H1 (cell line): ENCODE data around the gene UAP1. TPM values are rescaled to one million over a fixed set of nuclear protein-coding genes. Genes with fewer than 3 reads are reported as not detected.

ENCODE experiments used
- CTCF ChIA-PET: fragments of 300-600 bp; sonication (Branson Sonifier 250); formaldehyde crosslinking; loops from one replicate; lab custom pipeline; 2021; ENCODE audit not compliant: partially characterized antibody; lab: Charles Lee
- POLR2A ChIA-PET: fragments of 300-600 bp; sonication (Branson Sonifier 250); formaldehyde crosslinking; loops from one replicate; lab custom pipeline; 2021; ENCODE audit warnings: inconsistent platforms; ENCODE audit not compliant: partially characterized antibody; lab: Charles Lee
- DNase-seq, 2 experiments: peaks; one replicate each; pipeline versions ENCODE4 v3.0.0 to v3.0.0-alpha.2; 2010 to 2022; ENCODE audit warnings: low spot score in 2 of 2, low read depth in 1 of 2, mixed read lengths in 1 of 2
- FAIRE-seq: peaks from 2 replicates; lab custom pipeline; 2011; peaks lifted over from hg19 to GRCh38; lab: Jason Lieb, UNC
- H2AFZ ChIP-seq: 2 replicates; pipeline ENCODE4 v1.8.1; 2012; ENCODE audit warnings: low read length, inconsistent platforms
- H2AK5ac ChIP-seq: 2 replicates; pipeline ENCODE4 v1.6.1; 2013; ENCODE audit warnings: low read depth, low read length
- H2BK120ac ChIP-seq: replicated peaks from 2 replicates; pipeline ENCODE3; 2013; ENCODE audit warnings: low read depth, low read length, inconsistent platforms
- H2BK12ac ChIP-seq: 2 replicates; pipeline ENCODE4 v1.6.1; 2013; ENCODE audit warnings: low read depth, low read length
- H2BK15ac ChIP-seq: 2 replicates; pipeline ENCODE4 v1.6.1; 2013; ENCODE audit warnings: low read length
- H2BK20ac ChIP-seq: 2 replicates; pipeline ENCODE4 v1.6.1; 2013; ENCODE audit warnings: low read length
- H2BK5ac ChIP-seq: 2 replicates; pipeline ENCODE4 v1.6.1; 2013; ENCODE audit warnings: low read depth, low read length
- H3K14ac ChIP-seq: 2 replicates; pipeline ENCODE4 v1.6.1; 2013; ENCODE audit warnings: inconsistent platforms; ENCODE audit not compliant: insufficient read length
- H3K18ac ChIP-seq: 2 replicates; pipeline ENCODE4 v1.6.1; 2013; ENCODE audit warnings: low read length; ENCODE audit errors: extremely low read depth
- H3K23ac ChIP-seq: 2 replicates; pipeline ENCODE4 v1.6.1; 2013; ENCODE audit warnings: inconsistent platforms; ENCODE audit not compliant: insufficient read length
- H3K23me2 ChIP-seq: 2 replicates; pipeline ENCODE4 v1.6.1; 2013; ENCODE audit warnings: low read depth, low read length
- H3K27ac ChIP-seq: 2 replicates; pipeline ENCODE4 v1.6.1; 2011; ENCODE audit warnings: low read depth, low read length, inconsistent platforms
- H3K27me3 ChIP-seq, 4 experiments: replicated peaks in 1 of 4; 1 replicate in 1 of 4; 2 replicates in 3 of 4; pipeline versions ENCODE4 v1.6.1 to v1.8.1; 2011 to 2013; ENCODE audit warnings: low read length in 3 of 4, mild to moderate bottlenecking in 3 of 4, inconsistent platforms in 2 of 4, mixed read lengths in 2 of 4, moderate library complexity in 1 of 4; ENCODE audit not compliant: control insufficient read depth in 3 of 4, insufficient read depth in 3 of 4; ENCODE audit errors: extremely low read depth in 1 of 4
- H3K36me3 ChIP-seq, 4 experiments: 2 replicates each; pipeline versions ENCODE4 v1.6.1 to v1.8.1; 2011 to 2013; ENCODE audit warnings: mild to moderate bottlenecking in 4 of 4, low read length in 3 of 4, moderate library complexity in 2 of 4, control low read depth in 1 of 4, inconsistent platforms in 1 of 4; ENCODE audit not compliant: insufficient read depth in 4 of 4, control insufficient read depth in 2 of 4
- H3K4ac ChIP-seq: replicated peaks from 2 replicates; pipeline ENCODE3; 2013; ENCODE audit warnings: low read length, low read depth, mixed read lengths, inconsistent platforms; ENCODE audit not compliant: insufficient read length
- H3K4me1 ChIP-seq, 4 experiments: replicated peaks in 1 of 4; 1 replicate in 1 of 4; 2 replicates in 3 of 4; pipeline versions ENCODE4 v1.6.1 to v1.8.1; 2011 to 2013; ENCODE audit warnings: low read length in 3 of 4, inconsistent platforms in 2 of 4, mixed read lengths in 1 of 4; ENCODE audit not compliant: insufficient read depth in 4 of 4, control insufficient read depth in 3 of 4
- H3K4me2 ChIP-seq, 2 experiments: 2 replicates each; pipeline versions ENCODE4 v1.6.1 to v1.8.1; 2011 to 2013; ENCODE audit warnings: low read depth in 2 of 2, low read length in 2 of 2, control low read depth in 1 of 2, inconsistent platforms in 1 of 2, mild to moderate bottlenecking in 1 of 2; ENCODE audit not compliant: insufficient read depth in 1 of 2
- H3K4me3 ChIP-seq, 4 experiments: fragments of 200-600, 300-600 bp in 1 of 4; sonication (generic), shearing (Covaris generic), sonication (Bioruptor Twin) in 1 of 4; 2 replicates each; pipeline versions ENCODE4 v1.5.1 to v1.8.1; 2011 to 2016; ENCODE audit warnings: low read length in 4 of 4, low read depth in 3 of 4, control low read depth in 2 of 4, inconsistent platforms in 2 of 4, mild to moderate bottlenecking in 2 of 4, mixed read lengths in 1 of 4, moderate library complexity in 1 of 4; ENCODE audit not compliant: insufficient read depth in 2 of 4; ENCODE audit errors: extremely low read depth in 1 of 4
- H3K56ac ChIP-seq: replicated peaks from 2 replicates; pipeline ENCODE3; 2013; ENCODE audit warnings: low read depth, mild to moderate bottlenecking, mixed read lengths, low read length, inconsistent platforms; ENCODE audit not compliant: insufficient read length
- H3K79me1 ChIP-seq: 2 replicates; pipeline ENCODE4 v1.6.1; 2013; ENCODE audit warnings: low read depth, low read length, control low read depth
- H3K79me2 ChIP-seq, 2 experiments: 2 replicates each; pipeline versions ENCODE4 v1.6.1 to v1.8.1; 2012 to 2013; ENCODE audit warnings: low read length in 2 of 2, mild to moderate bottlenecking in 2 of 2, inconsistent platforms in 1 of 2; ENCODE audit not compliant: insufficient read depth in 2 of 2, control insufficient read depth in 1 of 2
- H3K9ac ChIP-seq, 4 experiments: replicated peaks in 1 of 4; 1 replicate in 1 of 4; 2 replicates in 3 of 4; pipeline versions ENCODE4 v1.6.1 to v1.8.1; 2011 to 2013; ENCODE audit warnings: low read depth in 3 of 4, low read length in 3 of 4, control low read depth in 2 of 4, mild to moderate bottlenecking in 2 of 4, moderate library complexity in 2 of 4, inconsistent platforms in 1 of 4; ENCODE audit errors: extremely low read depth in 1 of 4
- H3K9me3 ChIP-seq, 2 experiments: 2 replicates each; pipeline versions ENCODE4 v1.6.1 to v1.8.1; 2012 to 2013; ENCODE audit warnings: mild to moderate bottlenecking in 2 of 2, moderate library complexity in 2 of 2, control low read depth in 1 of 2, inconsistent platforms in 1 of 2, low read depth in 1 of 2, low read length in 1 of 2, mixed read lengths in 1 of 2; ENCODE audit not compliant: insufficient read depth in 2 of 2
- H4K20me1 ChIP-seq, 2 experiments: replicated peaks in 1 of 2; 2 replicates each; pipeline versions ENCODE3 to v1.8.1; 2011 to 2013; ENCODE audit warnings: inconsistent platforms in 2 of 2, low read length in 2 of 2, mild to moderate bottlenecking in 1 of 2; ENCODE audit not compliant: insufficient read depth in 2 of 2, control insufficient read depth in 1 of 2
- H4K5ac ChIP-seq: 2 replicates; pipeline ENCODE4 v1.6.1; 2013; ENCODE audit warnings: low read length, low read depth, mixed read lengths, inconsistent platforms; ENCODE audit not compliant: insufficient read length
- H4K8ac ChIP-seq: 2 replicates; pipeline ENCODE4 v1.8.0; 2013; ENCODE audit warnings: mild to moderate bottlenecking, moderate library complexity, low read length, inconsistent platforms; ENCODE audit not compliant: insufficient read depth; ENCODE audit errors: extremely low read depth
- H4K91ac ChIP-seq: replicated peaks from 2 replicates; pipeline ENCODE3; 2013; ENCODE audit warnings: low read length, mixed read lengths, inconsistent platforms; ENCODE audit not compliant: insufficient read length
- ATF3 ChIP-seq: IDR thresholded peaks from 2 replicates; pipeline ENCODE4 v1.6.1; 2011; ENCODE audit warnings: low read depth, mild to moderate bottlenecking, low read length; ENCODE audit not compliant: insufficient read depth
- BCL11A ChIP-seq, 2 experiments: IDR thresholded peaks; one replicate each; pipeline ENCODE4 v1.6.1; 2011; ENCODE audit warnings: low read depth in 2 of 2, low read length in 2 of 2, mild to moderate bottlenecking in 2 of 2
- CEBPB ChIP-seq: IDR thresholded peaks from 2 replicates; pipeline ENCODE4 v1.6.1; 2012; ENCODE audit warnings: low read depth, low read length
- CREB1 ChIP-seq: IDR thresholded peaks from 2 replicates; pipeline ENCODE4 v1.6.1; 2012; ENCODE audit warnings: inconsistent platforms
- EGR1 ChIP-seq: IDR thresholded peaks from 2 replicates; pipeline ENCODE4 v1.6.1; 2011; ENCODE audit warnings: low read depth, low read length, borderline replicate concordance
- FOSL1 ChIP-seq: IDR thresholded peaks from 2 replicates; pipeline ENCODE4 v1.6.1; 2011; ENCODE audit warnings: mild to moderate bottlenecking, low read depth, low read length, moderate library complexity; ENCODE audit not compliant: insufficient read depth
- GABPA ChIP-seq: IDR thresholded peaks from 2 replicates; pipeline ENCODE4 v1.6.1; 2011; ENCODE audit warnings: mild to moderate bottlenecking, low read length, moderate library complexity, borderline replicate concordance; ENCODE audit not compliant: insufficient read depth
- KDM1A ChIP-seq: fragments of 200-600, 300-600 bp; sonication (generic); IDR thresholded peaks from 2 replicates; pipeline ENCODE4 v1.7.1; 2016; ENCODE audit warnings: mild to moderate bottlenecking, low read length, borderline replicate concordance
- KDM5A ChIP-seq: fragments of 200-600 bp; IDR thresholded peaks from 2 replicates; pipeline ENCODE4 v1.7.1; 2012; ENCODE audit warnings: mild to moderate bottlenecking, low read length, inconsistent platforms, mixed read lengths
- NANOG ChIP-seq: IDR thresholded peaks from 2 replicates; pipeline ENCODE4 v1.6.1; 2011; ENCODE audit warnings: low read length, low read depth, mild to moderate bottlenecking, inconsistent platforms; ENCODE audit not compliant: insufficient read depth, poor library complexity, severe bottlenecking
- RBBP5 ChIP-seq: IDR thresholded peaks from 2 replicates; pipeline ENCODE4 v1.7.1; 2012; ENCODE audit warnings: low read depth, mild to moderate bottlenecking, inconsistent platforms, low read length, moderate library complexity, borderline replicate concordance
- SIRT6 ChIP-seq: IDR thresholded peaks from one replicate; pipeline ENCODE4 v1.7.1; 2012; ENCODE audit warnings: low read length, inconsistent platforms
- TCF12 ChIP-seq: IDR thresholded peaks from 2 replicates; pipeline ENCODE4 v1.6.1; 2011; ENCODE audit warnings: low read depth, mild to moderate bottlenecking, low read length
- WGBS, 2 experiments: shearing (Covaris generic) in 1 of 2; methylation state at CpG; one replicate each; pipeline versions ENCODE4 v1.1.6 to v1.1.7; 2013 to 2015; ENCODE audit warnings: low lambda C conversion rate in 2 of 2, mixed read lengths in 2 of 2, inconsistent platforms in 1 of 2, low coverage in 1 of 2, missing lambda C conversion rate in 1 of 2; ENCODE audit not compliant: insufficient replicate concordance in 2 of 2, insufficient coverage in 1 of 2, insufficient read length in 1 of 2; ENCODE audit errors: extremely low coverage in 1 of 2, missing lambda C conversion rate in 1 of 2; 5-methylcytosine and 5-hydroxymethylcytosine counted together
- polyA plus RNA-seq, 7 experiments: library from polyadenylated mRNA; depleted of rRNA in 3 of 7; stranded (reverse) in 5 of 7; unstranded in 2 of 7; fragments of >200 nt in 5 of 7; fragments of 200-250 nt in 2 of 7; gene quantifications; 1 replicate in 5 of 7; 2 replicates in 1 of 7; 4 replicates in 1 of 7; pipeline versions ENCODE4 v1.2.1 to v1.2.3, GENCODE V29; 2011 to 2013; ENCODE audit warnings: missing spikeins in 2 of 7, mixed read lengths in 2 of 7
- total RNA-seq: library from RNA; stranded (reverse); fragmentation: NEBNext Ultra II Directional; extraction: Animal tissue kit (Norgen Biotek cat#: 25700); gene quantifications from 2 replicates; pipeline ENCODE4 v1.2.1, GENCODE V29; 2021
- TF ChIP-seq, protein P1 (sequence below): IDR thresholded peaks from 2 replicates; pipeline ENCODE4 v1.6.1; 2011; ENCODE audit warnings: low read length, improper control_type of control experiment

Gene UAP1
- total and polyA plus RNA-seq, 2 of the 8 experiments (the other 6 are each of a cell fraction or from before 2014, with no cell fraction given), result 9.4 to 32.9 TPM

GRCh38 chr1:162537216-162537615 is 24.3 kb upstream of the UAP1 start:
- 85% methylated on average over 1 of the region's 2 CpGs; no CpG with 5 or more reads in 1 of the 2 experiments for WGBS, 2 experiments
- Histone ChIP-seq H3K4ac (no peak overlapping the region), H3K79me1 (no peaks in the 10 kb centered on the region), H3K14ac (no peak overlapping the region), H4K5ac (no peak overlapping the region), H2BK12ac (no peak overlapping the region), H3K9ac (no peak overlapping the region), H3K4me2 (no peak overlapping the region), H3K23me2 (no peaks in the 10 kb centered on the region), H3K36me3 (no peaks in the 10 kb centered on the region), H2BK5ac (no peak overlapping the region), H3K27ac (no peak overlapping the region), H2BK15ac (no peak overlapping the region), H3K9me3 (no peaks in the 10 kb centered on the region), H4K91ac (no peak overlapping the region), H2AK5ac (no peak overlapping the region), H2BK20ac (no peak overlapping the region), H3K27me3 (no peaks in the 10 kb centered on the region), H3K23ac (no peak overlapping the region), H3K56ac (no peak overlapping the region), H3K18ac (no peak overlapping the region), H4K8ac (no peak overlapping the region), H2BK120ac (no peak overlapping the region), H3K4me3 (no peak overlapping the region), H2AFZ (no peak overlapping the region), H4K20me1 (no peaks in the 10 kb centered on the region), H3K4me1 (no peaks in the 10 kb centered on the region), H3K79me2 (no peaks in the 10 kb centered on the region)
- ChIA-PET POLR2A (no interaction called here), CTCF (interaction anchor here (0.6 kb wide), 1 partner anchor 11 kb away, joined by 4 read pairs; no protein-coding TSS in a partner anchor)
- FAIRE-seq (no peak), DNase-seq (no peak)
- TF ChIP-seq KDM5A (no peak), GABPA (no peak), FOSL1 (no peak), CEBPB (no peak), NANOG (no peak), RBBP5 (no peak), CREB1 (no peak), BCL11A (IDR thresholded peaks at IDR 0.05; ENCODE audit: low read depth in 2 of 2, low read length in 2 of 2) (no peak), SIRT6 (no peak), ATF3 (no peak), EGR1 (no peak), KDM1A (no peak), TCF12 (no peak)
- TF ChIP-seq, protein P1, sequence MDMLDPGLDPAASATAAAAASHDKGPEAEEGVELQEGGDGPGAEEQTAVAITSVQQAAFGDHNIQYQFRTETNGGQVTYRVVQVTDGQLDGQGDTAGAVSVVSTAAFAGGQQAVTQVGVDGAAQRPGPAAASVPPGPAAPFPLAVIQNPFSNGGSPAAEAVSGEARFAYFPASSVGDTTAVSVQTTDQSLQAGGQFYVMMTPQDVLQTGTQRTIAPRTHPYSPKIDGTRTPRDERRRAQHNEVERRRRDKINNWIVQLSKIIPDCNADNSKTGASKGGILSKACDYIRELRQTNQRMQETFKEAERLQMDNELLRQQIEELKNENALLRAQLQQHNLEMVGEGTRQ, result no peak
